Measurements from ENCODE around the gene UBL7.

UBL7 gene

GRCh38 chr15:74408385-74408784, 52.6 kb downstream of the UBL7 start:
- TF ChIP-seq CTCF (IDR thresholded peaks at IDR 0.05; ENCODE audit: control insufficient read depth, insufficient read depth, low read depth, low read length, missing control alignments) = no peak
- no peak for DNase-seq (ENCODE audit: low read depth)
- no peak overlapping the region for H3K4me3 ChIP-seq (ENCODE audit: control insufficient read depth, low read depth, low read length)

DNA sequence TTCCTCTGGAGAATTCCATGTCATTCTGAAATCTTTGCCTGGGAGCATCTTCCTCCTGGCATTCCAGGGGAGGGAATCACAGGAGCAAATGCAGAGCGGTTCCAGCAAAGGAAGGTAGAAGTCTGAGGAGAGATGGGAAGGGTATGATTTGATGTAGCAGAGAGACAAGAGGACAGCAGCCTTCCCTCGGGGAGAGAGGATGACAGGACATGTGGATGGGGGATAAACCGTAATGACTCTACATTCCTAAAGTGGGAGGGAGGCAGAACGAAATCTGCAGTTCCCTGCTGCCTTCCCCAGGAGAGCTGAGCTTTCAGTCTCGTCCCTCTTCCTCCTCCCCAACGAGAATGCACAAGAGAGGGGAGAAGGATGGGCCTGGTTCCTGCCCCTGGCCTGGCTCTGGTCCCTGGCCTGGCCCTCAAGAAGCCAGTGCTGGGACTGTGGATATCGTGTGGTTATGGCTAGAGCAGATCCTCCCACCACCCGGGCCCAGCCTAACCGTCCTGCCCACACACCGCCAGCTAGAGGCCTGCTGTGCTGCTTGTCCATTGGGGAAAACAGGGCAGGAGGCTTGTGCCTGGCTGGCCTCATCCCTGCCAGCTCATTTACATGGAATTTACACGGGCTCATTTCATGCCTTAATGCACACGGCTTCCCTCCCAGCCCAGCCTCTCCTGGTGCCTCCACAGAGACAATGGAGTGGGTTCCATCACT, 53.8 kb downstream of the UBL7 start:
- no peak for TF ChIP-seq CTCF (IDR thresholded peaks at IDR 0.05; ENCODE audit: control insufficient read depth, insufficient read depth, low read depth, low read length, missing control alignments)
- peak; percentile 79 for DNase-seq (ENCODE audit: low read depth)
- H3K4me3 ChIP-seq (ENCODE audit: control insufficient read depth, low read depth, low read length) = no peak overlapping the region

- no peak overlapping the region for H3K4me3 ChIP-seq (ENCODE audit: control insufficient read depth, low read depth, low read length)
- no peak for TF ChIP-seq CTCF (IDR thresholded peaks at IDR 0.05; ENCODE audit: control insufficient read depth, insufficient read depth, low read depth, low read length, missing control alignments)
- no peak for DNase-seq (ENCODE audit: low read depth)
Measured at GRCh38 chr15:74406517-74406916, 54.4 kb downstream of the UBL7 start.

DNA sequence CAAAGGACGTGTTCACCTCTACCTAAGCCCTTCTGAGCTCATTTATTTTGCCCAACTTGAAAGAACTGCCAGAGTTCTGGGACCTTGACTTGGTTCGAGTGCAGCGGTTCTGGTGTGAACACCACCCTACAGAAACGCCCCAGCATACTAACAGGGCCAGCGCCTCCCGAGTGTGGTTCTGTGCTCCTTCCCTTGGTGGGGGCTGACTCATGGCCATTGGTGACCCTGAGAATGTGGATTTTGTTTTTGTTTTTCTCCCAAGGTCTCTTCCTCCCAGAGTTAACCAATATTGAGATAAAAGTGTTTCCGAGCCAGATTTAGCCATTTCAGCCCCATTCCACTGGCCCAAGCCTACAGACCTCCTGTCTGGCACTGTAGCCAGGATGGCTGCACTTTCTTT, 55.1 kb downstream of the UBL7 start:
- no peak for DNase-seq (ENCODE audit: low read depth)
- H3K4me3 ChIP-seq (ENCODE audit: control insufficient read depth, low read depth, low read length) = no peak overlapping the region
- no peak for TF ChIP-seq CTCF (IDR thresholded peaks at IDR 0.05; ENCODE audit: control insufficient read depth, insufficient read depth, low read depth, low read length, missing control alignments)

- DNase-seq (ENCODE audit: low read depth) = no peak
- TF ChIP-seq CTCF (IDR thresholded peaks at IDR 0.05; ENCODE audit: control insufficient read depth, insufficient read depth, low read depth, low read length, missing control alignments) = no peak
- H3K4me3 ChIP-seq (ENCODE audit: control insufficient read depth, low read depth, low read length) = no peak overlapping the region
Measured at GRCh38 chr15:74403991-74404563, 56.9 kb downstream of the UBL7 start.

DNA sequence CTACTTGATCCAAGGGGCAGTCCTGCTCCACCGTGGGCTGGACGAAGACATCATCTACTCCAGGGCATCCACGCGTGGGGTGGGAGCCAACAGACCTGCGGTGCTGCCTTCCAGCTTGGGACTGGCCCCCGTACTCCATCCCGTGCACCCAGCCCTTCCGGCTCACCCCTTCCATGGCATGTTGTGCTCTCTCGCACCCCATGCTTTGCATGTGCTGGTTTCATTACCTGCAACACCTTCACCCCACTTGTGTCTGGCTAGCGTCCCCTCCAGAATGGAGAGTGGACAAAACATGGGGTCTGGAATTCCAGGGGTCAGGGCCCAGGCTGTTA, 57.4 kb downstream of the UBL7 start:
- H3K4me3 ChIP-seq (ENCODE audit: control insufficient read depth, low read depth, low read length) = no peak overlapping the region
- DNase-seq (ENCODE audit: low read depth) = no peak
- no peak for TF ChIP-seq CTCF (IDR thresholded peaks at IDR 0.05; ENCODE audit: control insufficient read depth, insufficient read depth, low read depth, low read length, missing control alignments)
